Activated CD4-positive, alpha-beta T cell treated with anti-CD3 and anti-CD28 coated beads for 4 hours (primary cell): ENCODE measurements around the gene GAGE12D.
"Not testable (repeated sequence)": the region's sequence is repeated elsewhere in the genome, so short reads cannot be mapped to it uniquely, and the experiment has no call there.

Experiments
- DNase-seq, 2 donors: peaks; one replicate each; pipeline ENCODE4 v3.0.0-alpha.2; 2020

GAGE12D gene, protein sequence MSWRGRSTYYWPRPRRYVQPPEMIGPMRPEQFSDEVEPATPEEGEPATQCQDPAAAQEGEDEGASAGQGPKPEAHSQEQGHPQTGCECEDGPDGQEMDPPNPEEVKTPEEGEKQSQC

GRCh38 chrX:49541433-49541832 is at the start of gene GAGE12D:
TSS of gene GAGE12D (plus strand) at chrX:49541733. CDS start at chrX:49542888, 1,155 bp downstream.
- not testable (repeated sequence) for DNase-seq

DNA sequence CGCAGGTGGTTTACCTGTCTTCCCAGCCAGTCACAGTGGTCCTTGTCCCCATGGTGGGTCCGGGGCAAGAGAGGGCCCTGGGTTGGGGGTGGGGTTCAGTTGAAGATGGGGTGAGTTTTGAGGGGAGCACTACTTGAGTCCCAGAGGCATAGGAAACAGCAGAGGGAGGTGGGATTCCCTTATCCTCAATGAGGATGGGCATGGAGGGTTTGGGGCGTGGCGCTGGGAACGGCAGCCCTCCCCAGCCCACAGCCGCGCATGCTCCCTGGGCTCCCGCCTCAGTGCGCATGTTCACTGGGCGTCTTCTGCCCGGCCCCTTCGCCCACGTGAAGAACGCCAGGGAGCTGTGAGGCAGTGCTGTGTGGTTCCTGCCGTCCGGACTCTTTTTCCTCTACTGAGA is 9.7 kb upstream of the GAGE12D start, which contains the start of gene GAGE12C:
Gene GAGE12C (plus strand): TSS at position 301 of the 400 bp plus-strand sequence. CDS start 1,155 bp downstream, outside the sequence.
- not testable (repeated sequence) for DNase-seq

- DNase-seq: not testable (repeated sequence)
Observed at GRCh38 chrX:49550989-49551388, 9.5 kb downstream of the GAGE12D start, which contains the start of gene GAGE12E. TSS of gene GAGE12E (plus strand) at chrX:49551289. CDS start at chrX:49552444, 1,155 bp downstream.

GRCh38 chrX:49560542-49560941 is 19.0 kb downstream of the GAGE12D start, which contains the start of gene GAGE12F:
TSS of gene GAGE12F (plus strand) at chrX:49560842. CDS start at chrX:49561997, 1,155 bp downstream.
- DNase-seq: not testable (repeated sequence)

DNA sequence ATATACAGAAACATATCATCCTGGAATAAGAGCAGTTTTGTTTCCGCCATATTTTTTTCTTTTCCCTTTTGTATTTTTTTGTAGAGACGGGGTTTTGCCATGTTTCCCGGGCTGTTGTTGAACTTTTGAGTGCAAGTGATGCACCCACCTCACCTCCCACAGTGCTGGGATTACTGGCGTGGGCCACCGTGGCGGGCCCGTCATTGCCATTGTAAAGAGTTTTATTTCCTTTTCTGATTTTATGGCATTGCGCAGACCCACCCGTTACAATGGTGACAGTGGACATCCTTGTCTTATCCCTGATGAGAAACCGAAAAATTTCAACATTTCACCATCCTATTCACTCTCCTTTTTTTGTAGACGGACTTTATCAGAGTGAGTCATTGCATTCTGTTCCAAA is 27.2 kb downstream of the GAGE12D start:
- not testable (repeated sequence) for DNase-seq

DNA sequence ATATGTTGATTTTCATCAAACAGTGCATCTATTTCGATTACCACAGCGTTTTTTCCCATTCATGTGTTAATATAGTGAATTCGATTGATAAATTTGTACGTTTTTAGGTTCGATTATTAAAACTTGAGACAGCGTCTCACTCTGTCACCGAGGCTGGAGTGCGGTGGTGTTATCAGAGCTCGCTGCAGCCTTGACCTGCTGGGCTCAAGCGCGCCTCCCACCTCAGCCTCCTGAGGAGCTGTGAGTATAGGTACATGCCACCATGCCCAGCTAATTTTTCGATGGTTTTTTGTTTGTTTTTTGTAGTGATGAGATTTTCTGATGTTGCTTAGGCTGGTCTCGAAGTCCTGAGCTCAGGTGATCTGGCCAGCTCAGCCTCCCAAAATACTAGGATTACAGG is 27.6 kb downstream of the GAGE12D start:
- DNase-seq: not testable (repeated sequence)

DNA sequence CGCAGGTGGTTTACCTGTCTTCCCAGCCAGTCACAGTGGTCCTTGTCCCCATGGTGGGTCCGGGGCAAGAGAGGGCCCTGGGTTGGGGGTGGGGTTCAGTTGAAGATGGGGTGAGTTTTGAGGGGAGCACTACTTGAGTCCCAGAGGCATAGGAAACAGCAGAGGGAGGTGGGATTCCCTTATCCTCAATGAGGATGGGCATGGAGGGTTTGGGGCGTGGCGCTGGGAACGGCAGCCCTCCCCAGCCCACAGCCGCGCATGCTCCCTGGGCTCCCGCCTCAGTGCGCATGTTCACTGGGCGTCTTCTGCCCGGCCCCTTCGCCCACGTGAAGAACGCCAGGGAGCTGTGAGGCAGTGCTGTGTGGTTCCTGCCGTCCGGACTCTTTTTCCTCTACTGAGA is 28.6 kb downstream of the GAGE12D start, which contains the start of gene GAGE12G:
Gene GAGE12G (plus strand): TSS at position 301 of the 400 bp plus-strand sequence. CDS start 1,155 bp downstream, outside the sequence.
- not testable (repeated sequence) for DNase-seq

DNA sequence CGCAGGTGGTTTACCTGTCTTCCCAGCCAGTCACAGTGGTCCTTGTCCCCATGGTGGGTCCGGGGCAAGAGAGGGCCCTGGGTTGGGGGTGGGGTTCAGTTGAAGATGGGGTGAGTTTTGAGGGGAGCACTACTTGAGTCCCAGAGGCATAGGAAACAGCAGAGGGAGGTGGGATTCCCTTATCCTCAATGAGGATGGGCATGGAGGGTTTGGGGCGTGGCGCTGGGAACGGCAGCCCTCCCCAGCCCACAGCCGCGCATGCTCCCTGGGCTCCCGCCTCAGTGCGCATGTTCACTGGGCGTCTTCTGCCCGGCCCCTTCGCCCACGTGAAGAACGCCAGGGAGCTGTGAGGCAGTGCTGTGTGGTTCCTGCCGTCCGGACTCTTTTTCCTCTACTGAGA is 38.1 kb downstream of the GAGE12D start, which contains the start of gene GAGE12H:
Gene GAGE12H (plus strand): TSS at position 301 of the 400 bp plus-strand sequence. CDS start 1,155 bp downstream, outside the sequence.
- DNase-seq: not testable (repeated sequence)

- not testable (repeated sequence) for DNase-seq
Observed at GRCh38 chrX:49589196-49589595, 47.7 kb downstream of the GAGE12D start, which contains the start of gene GAGE2A. TSS of gene GAGE2A (plus strand) at chrX:49589496. CDS start at chrX:49590651, 1,155 bp downstream.

DNA sequence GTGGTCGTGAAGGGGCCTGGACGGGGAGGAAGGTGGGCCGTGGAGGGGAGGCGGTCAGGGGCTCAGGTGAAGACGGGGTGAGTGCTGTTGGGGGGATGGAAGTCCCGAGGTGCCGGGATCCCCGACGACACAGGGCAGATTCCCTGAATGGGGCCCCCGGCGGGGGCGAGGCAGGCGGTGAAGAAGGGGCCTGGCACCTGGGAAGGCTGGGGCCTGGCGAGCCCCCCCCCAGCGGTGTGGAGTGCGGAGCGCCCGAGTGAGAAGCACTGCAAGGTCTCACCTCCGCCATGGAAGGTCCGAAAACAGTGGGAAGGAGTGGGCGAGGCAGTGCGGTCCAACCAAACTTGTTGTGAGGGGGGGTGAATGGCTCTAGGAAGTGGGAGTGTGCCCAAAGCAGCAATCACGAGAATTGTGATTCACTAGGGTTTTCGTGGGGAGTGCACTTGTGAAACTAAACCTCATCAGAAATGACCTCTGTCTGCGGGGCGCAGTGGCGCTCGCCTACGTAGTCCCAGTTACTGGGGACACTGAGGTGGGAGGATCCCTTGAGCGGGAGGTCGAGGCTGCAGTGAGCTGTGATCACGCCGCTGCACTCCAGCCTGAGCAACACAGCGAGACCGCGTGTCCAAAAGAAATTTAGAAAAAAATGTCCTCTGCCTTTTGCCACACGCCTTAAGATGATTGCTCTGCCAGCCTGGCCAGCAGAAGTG is 48.4 kb downstream of the GAGE12D start:
- peak in 1 of 2 donors; percentile 1 for DNase-seq

GRCh38 chrX:49590488-49590887 is 49.0 kb downstream of the GAGE12D start:
- not testable (repeated sequence) for DNase-seq
